Neural crest cell (in vitro differentiated cells): Measurements from ENCODE around the gene ZBTB38. TPM values are rescaled to one million over a fixed set of nuclear protein-coding genes. Genes with fewer than 3 reads are reported as not detected.
A peak's percentile ranks its signal among the peaks of the same experiment; 100 is the strongest.

Experiments used
- DNase-seq: peaks from one replicate; pipeline ENCODE4 v3.0.0; 2021; ENCODE audit warnings: low read depth, mixed read lengths, low spot score
- H3K27ac Mint-ChIP-seq: one replicate; pipeline ENCODE4 v1.8.0; 2021; ENCODE audit warnings: mild to moderate bottlenecking, mixed read lengths; ENCODE audit not compliant: unreplicated experiment
- H3K27me3 Mint-ChIP-seq: 2 replicates; pipeline ENCODE4 v1.8.0; 2021; ENCODE audit warnings: low read depth, mild to moderate bottlenecking, mixed read lengths
- H3K36me3 Mint-ChIP-seq: 2 replicates; pipeline ENCODE4 v1.8.0; 2021; ENCODE audit warnings: low read depth, mild to moderate bottlenecking, mixed read lengths
- H3K4me1 Mint-ChIP-seq: 2 replicates; pipeline ENCODE4 v1.8.0; 2021; ENCODE audit warnings: mixed read lengths
- H3K4me3 Mint-ChIP-seq: one replicate; pipeline ENCODE4 v1.8.0; 2021; ENCODE audit warnings: mild to moderate bottlenecking, mixed read lengths
- H3K9me3 Mint-ChIP-seq: 2 replicates; pipeline ENCODE4 v1.8.0; 2021; ENCODE audit warnings: mixed read lengths
- CTCF ChIP-seq: fragments of 200-600 bp; sonication (generic); conservative IDR thresholded peaks from 2 replicates; pipeline ENCODE4 v1.5.0; 2021; ENCODE audit warnings: antibody characterized with exemption, mild to moderate bottlenecking
- total RNA-seq: library from RNA; stranded (reverse); gene quantifications from 2 replicates; pipeline ENCODE4 v1.2.1, GENCODE V29; 2021

Gene ZBTB38
- total RNA-seq, 1 donor from 2014 or later = 27.9 TPM

- H3K27me3 Mint-ChIP-seq = no peaks in the 10 kb centered on the region
- DNase-seq = no peak
- H3K27ac Mint-ChIP-seq = peak overlapping the region; percentile 9
- peak overlapping the region; percentile 3 for H3K4me3 Mint-ChIP-seq
- no peaks in the 10 kb centered on the region for H3K36me3 Mint-ChIP-seq
- H3K4me1 Mint-ChIP-seq = peaks cover 43% of the 10 kb centered on the region
- no peak for TF ChIP-seq CTCF
- peaks cover 6% of the 10 kb centered on the region for H3K9me3 Mint-ChIP-seq
Measured at GRCh38 chr3:141332416-141332815, 35.9 kb upstream of the ZBTB38 start.

GRCh38 chr3:141333836-141334626, 34.3 kb upstream of the ZBTB38 start:
- DNase-seq = no peak
- Mint-ChIP-seq H3K4me1 (peaks cover 44% of the 10 kb centered on the region), H3K36me3 (no peaks in the 10 kb centered on the region), H3K27me3 (no peaks in the 10 kb centered on the region), H3K4me3 (no peak overlapping the region), H3K27ac (no peak overlapping the region), H3K9me3 (peaks cover 10% of the 10 kb centered on the region)
- TF ChIP-seq CTCF = no peak

GRCh38 chr3:141334627-141335250, 33.6 kb upstream of the ZBTB38 start:
- TF ChIP-seq CTCF = no peak
- no peaks in the 10 kb centered on the region for H3K36me3 Mint-ChIP-seq
- DNase-seq = no peak
- no peak overlapping the region for H3K27ac Mint-ChIP-seq
- peaks cover 11% of the 10 kb centered on the region for H3K9me3 Mint-ChIP-seq
- H3K4me3 Mint-ChIP-seq = no peak overlapping the region
- no peaks in the 10 kb centered on the region for H3K27me3 Mint-ChIP-seq
- H3K4me1 Mint-ChIP-seq = peaks cover 40% of the 10 kb centered on the region

GRCh38 chr3:141335531-141336061, 32.7 kb upstream of the ZBTB38 start:
- DNase-seq = no peak
- H3K9me3 Mint-ChIP-seq = peaks cover 12% of the 10 kb centered on the region
- no peaks in the 10 kb centered on the region for H3K36me3 Mint-ChIP-seq
- no peak for TF ChIP-seq CTCF
- peaks cover 40% of the 10 kb centered on the region for H3K4me1 Mint-ChIP-seq
- H3K27ac Mint-ChIP-seq = no peak overlapping the region
- no peak overlapping the region for H3K4me3 Mint-ChIP-seq
- no peaks in the 10 kb centered on the region for H3K27me3 Mint-ChIP-seq

GRCh38 chr3:141336672-141337522, 31.4 kb upstream of the ZBTB38 start:
- peak overlapping the region; percentile 70 for H3K27ac Mint-ChIP-seq
- TF ChIP-seq CTCF = no peak
- H3K4me3 Mint-ChIP-seq = no peak overlapping the region
- DNase-seq = no peak
- peaks cover 27% of the 10 kb centered on the region for H3K4me1 Mint-ChIP-seq
- H3K9me3 Mint-ChIP-seq = peaks cover 18% of the 10 kb centered on the region
- H3K36me3 Mint-ChIP-seq = no peaks in the 10 kb centered on the region
- H3K27me3 Mint-ChIP-seq = no peaks in the 10 kb centered on the region
